IMR-90 (cell line): Measurements from ENCODE around the gene TRIM44. TPM values are rescaled to one million over a fixed set of nuclear protein-coding genes. Genes with fewer than 3 reads are reported as not detected.

Experiments used
- ATAC-seq: fragments of 200-7000 bp; cut with Tn5 transposase; 2 replicates; pipeline ENCODE4 v1.9.1; 2020; ENCODE audit warnings: low read depth, mild to moderate bottlenecking, moderate library complexity
- BruUV-seq: library from RNA; stranded (reverse); fragments of 400-500 nt; replicated peaks from 2 replicates; lab custom pipeline; 2021; lab: Mats Ljungman, UMichigan
- CTCF ChIA-PET: fragments of 300-600 bp; formaldehyde crosslinking; extraction: SDS; loops from one replicate; lab custom pipeline; 2021; ENCODE audit warnings: antibody characterized with exemption; lab: Yijun Ruan, JAX
- POLR2A ChIA-PET: fragments of 300-600 bp; sonication (Branson Sonifier 250); formaldehyde crosslinking; loops from one replicate; lab custom pipeline; 2022; ENCODE audit warnings: antibody characterized with exemption; ENCODE audit not compliant: unreplicated experiment; lab: Charles Lee
- DNase-seq: peaks from one replicate; pipeline ENCODE4 v3.0.0; 2013
- H2AFZ ChIP-seq: replicated peaks from 2 replicates; pipeline ENCODE3; 2013; ENCODE audit warnings: low read length, mild to moderate bottlenecking; ENCODE audit not compliant: poor library complexity
- H2AK5ac ChIP-seq: 2 replicates; pipeline ENCODE4 v1.6.1; 2013; ENCODE audit warnings: low read depth, low read length, inconsistent platforms
- H2AK9ac ChIP-seq: replicated peaks from 2 replicates; pipeline ENCODE3; 2013; ENCODE audit warnings: mild to moderate bottlenecking, low read depth, low read length, moderate library complexity; ENCODE audit not compliant: poor library complexity
- H2BK120ac ChIP-seq: 2 replicates; pipeline ENCODE4 v1.6.1; 2013; ENCODE audit warnings: low read depth, low read length, inconsistent platforms
- H2BK15ac ChIP-seq: 3 replicates; pipeline ENCODE4 v1.6.1; 2013; ENCODE audit warnings: low read depth, low read length, inconsistent platforms
- H2BK20ac ChIP-seq: 2 replicates; pipeline ENCODE4 v1.6.1; 2013; ENCODE audit warnings: low read depth, mild to moderate bottlenecking, inconsistent platforms, low read length, moderate library complexity
- H2BK5ac ChIP-seq: 2 replicates; pipeline ENCODE4 v1.6.1; 2013; ENCODE audit warnings: mild to moderate bottlenecking, low read depth, low read length, inconsistent platforms; ENCODE audit not compliant: poor library complexity, severe bottlenecking
- H3K14ac ChIP-seq: replicated peaks from 2 replicates; pipeline ENCODE4 v1.6.1; 2013; ENCODE audit warnings: low read depth, low read length, inconsistent platforms
- H3K18ac ChIP-seq: 2 replicates; pipeline ENCODE4 v1.6.1; 2013; ENCODE audit warnings: low read depth, low read length, control low read depth
- H3K23ac ChIP-seq: 2 replicates; pipeline ENCODE4 v1.6.1; 2013; ENCODE audit warnings: low read depth, low read length, inconsistent platforms
- H3K27ac ChIP-seq: 2 replicates; pipeline ENCODE4 v1.5.1; 2013; ENCODE audit warnings: mild to moderate bottlenecking, control low read depth, low read length; ENCODE audit not compliant: insufficient read depth
- H3K27me3 ChIP-seq: 2 replicates; pipeline ENCODE4 v1.6.1; 2013; ENCODE audit warnings: low read length; ENCODE audit not compliant: control insufficient read depth, insufficient read depth
- H3K36me3 ChIP-seq: 2 replicates; pipeline ENCODE4 v1.6.1; 2013; ENCODE audit warnings: low read length, mixed read lengths; ENCODE audit not compliant: control insufficient read depth, insufficient read depth
- H3K4ac ChIP-seq: 2 replicates; pipeline ENCODE4 v1.6.1; 2013; ENCODE audit warnings: low read depth, low read length, inconsistent platforms
- H3K4me1 ChIP-seq: 2 replicates; pipeline ENCODE4 v1.6.1; 2013; ENCODE audit warnings: low read length, mixed read lengths; ENCODE audit not compliant: control insufficient read depth, insufficient read depth
- H3K4me2 ChIP-seq: 2 replicates; pipeline ENCODE4 v1.6.1; 2013; ENCODE audit warnings: low read depth, mild to moderate bottlenecking, control low read depth, low read length, moderate library complexity
- H3K4me3 ChIP-seq: 2 replicates; pipeline ENCODE4 v1.5.1; 2013; ENCODE audit warnings: low read depth, mild to moderate bottlenecking, control low read depth, low read length, moderate library complexity; ENCODE audit not compliant: insufficient read depth
- H3K56ac ChIP-seq: 2 replicates; pipeline ENCODE4 v1.6.1; 2013; ENCODE audit warnings: low read length, inconsistent platforms; ENCODE audit not compliant: insufficient read depth; ENCODE audit errors: extremely low read depth
- H3K79me1 ChIP-seq, 2 experiments: 2 replicates each; pipeline ENCODE4 v1.6.1; 2013; ENCODE audit warnings: low read length in 2 of 2, inconsistent platforms in 1 of 2, low read depth in 1 of 2
- H3K9ac ChIP-seq: 2 replicates; pipeline ENCODE4 v1.6.1; 2013; ENCODE audit warnings: low read depth, low read length, control low read depth
- H3K9me1 ChIP-seq: 2 replicates; pipeline ENCODE4 v1.6.1; 2013; ENCODE audit warnings: low read length, inconsistent platforms; ENCODE audit not compliant: insufficient read depth
- H3K9me3 ChIP-seq: 2 replicates; pipeline ENCODE4 v1.6.1; 2013; ENCODE audit warnings: low read length; ENCODE audit not compliant: control insufficient read depth, insufficient read depth
- H4K20me1 ChIP-seq: 2 replicates; pipeline ENCODE4 v1.6.1; 2013; ENCODE audit warnings: low read length, inconsistent platforms; ENCODE audit not compliant: insufficient read depth
- H4K5ac ChIP-seq: 2 replicates; pipeline ENCODE4 v1.6.1; 2013; ENCODE audit warnings: mild to moderate bottlenecking, low read depth, low read length, control low read depth
- H4K8ac ChIP-seq, 2 experiments: 2 replicates each; pipeline ENCODE4 v1.6.1; 2013; ENCODE audit warnings: low read depth in 2 of 2, low read length in 2 of 2, control low read depth in 1 of 2, inconsistent platforms in 1 of 2
- H4K91ac ChIP-seq: 2 replicates; pipeline ENCODE4 v1.6.1; 2013; ENCODE audit warnings: low read depth, low read length, inconsistent platforms; ENCODE audit not compliant: insufficient read depth
- CEBPB ChIP-seq: IDR thresholded peaks from 2 replicates; pipeline ENCODE4 v1.6.1; 2012; ENCODE audit warnings: low read depth, low read length, improper control_type of control experiment
- MXI1 ChIP-seq: IDR thresholded peaks from 2 replicates; pipeline ENCODE4 v1.6.1; 2012; ENCODE audit warnings: low read depth, mild to moderate bottlenecking, low read length, moderate library complexity, borderline replicate concordance
- POLR2A ChIP-seq: IDR thresholded peaks from 2 replicates; pipeline ENCODE4 v1.6.1; 2012; ENCODE audit warnings: mild to moderate bottlenecking, low read depth, low read length
- RAD21 ChIP-seq: IDR thresholded peaks from 2 replicates; pipeline ENCODE4 v1.6.1; 2012; ENCODE audit warnings: low read length, improper control_type of control experiment
- WGBS, 2 experiments: methylation state at CpG; one replicate each; pipeline versions ENCODE4 v1.1.5 to v1.1.7; 2013; ENCODE audit warnings: missing lambda C conversion rate in 2 of 2; ENCODE audit not compliant: insufficient read length in 1 of 2; ENCODE audit errors: extremely low coverage in 2 of 2; 5-methylcytosine and 5-hydroxymethylcytosine counted together
- dilution Hi-C: fragments of 300-500 bp; cut with HindIII; formaldehyde crosslinking; loops from one replicate; pipeline ENCODE4 v1.14.3; 2018; ENCODE audit warnings: low sequenced_read_pairs; ENCODE audit not compliant: unreplicated experiment
- in situ Hi-C: fragments of 300-500 bp; cut with MboI; formaldehyde crosslinking; loops from 3 replicates; pipeline ENCODE4 v1.14.3; 2019; ENCODE audit warnings: low sequenced_read_pairs, inconsistent platforms, mixed read lengths
- intact Hi-C: fragments of 100-400 bp; cut with micrococcal nuclease; formaldehyde crosslinking; loops from 2 replicates; pipeline ENCODE4 v1.10.0; 2022
- polyA plus RNA-seq, 3 experiments: library from polyadenylated mRNA; depleted of rRNA; stranded (reverse); fragments of >200 nt; gene quantifications; 2 replicates each; pipeline ENCODE4 v1.2.3, GENCODE V29; 2012; ENCODE audit warnings: low replicate concordance in 1 of 3
- total RNA-seq: library from RNA; depleted of rRNA; stranded (reverse); fragments of >200 nt; gene quantifications from 2 replicates; pipeline ENCODE4 v1.2.3, GENCODE V29; 2012
- TF ChIP-seq, protein P1 (sequence below): fragments of 150-350 bp; IDR thresholded peaks from 2 replicates; pipeline ENCODE4 v1.6.1; 2017; ENCODE audit warnings: mild to moderate bottlenecking, antibody characterized with exemption, low read length, low read depth

Gene TRIM44
- total and polyA plus RNA-seq, 2 of the 4 experiments (the other 2 are of a cell fraction) = 50.7 to 104 TPM

GRCh38 chr11:35641964-35642363, 20.6 kb upstream of the TRIM44 start:
- Histone ChIP-seq H3K9ac (no peak overlapping the region), H2AFZ (no peak overlapping the region), H3K9me3 (no peaks in the 10 kb centered on the region), H2BK15ac (no peak overlapping the region), H2AK9ac (no peak overlapping the region), H3K56ac (no peak overlapping the region), H3K36me3 (no peaks in the 10 kb centered on the region), H2BK120ac (no peak overlapping the region), H3K27me3 (no peaks in the 10 kb centered on the region), H2AK5ac (no peak overlapping the region), H3K14ac (no peak overlapping the region), H4K5ac (no peak overlapping the region), H3K4ac (no peak overlapping the region), H2BK20ac (no peak overlapping the region), H3K18ac (no peak overlapping the region), H4K91ac (no peak overlapping the region), H3K4me1 (peaks cover 5% of the 10 kb centered on the region), H4K8ac (no peak overlapping the region), H3K79me1 (no peaks in the 10 kb centered on the region), H3K23ac (no peak overlapping the region), H2BK5ac (no peak overlapping the region), H4K20me1 (no peaks in the 10 kb centered on the region), H3K4me3 (no peak overlapping the region), H3K9me1 (0 out of 2 replicates have a peak, but pooled peaks cover 4% of the 10 kb centered on the region), H3K4me2 (no peak overlapping the region), H3K27ac (no peak overlapping the region)
- dilution Hi-C loops (no loop called here), in situ Hi-C loops (no loop called here), intact Hi-C loops (no loop called here)
- BruUV-seq = no TSS peak
- ChIA-PET CTCF (no interaction called here), POLR2A (no interaction called here)
- no CpG with 5 or more reads among the region's 3 CpGs for WGBS, 2 experiments
- DNase-seq = no peak
- ATAC-seq = no peak
- TF ChIP-seq MXI1 (no peak), RAD21 (no peak), POLR2A (no peak), CEBPB (no peak)
- TF ChIP-seq, protein P1, sequence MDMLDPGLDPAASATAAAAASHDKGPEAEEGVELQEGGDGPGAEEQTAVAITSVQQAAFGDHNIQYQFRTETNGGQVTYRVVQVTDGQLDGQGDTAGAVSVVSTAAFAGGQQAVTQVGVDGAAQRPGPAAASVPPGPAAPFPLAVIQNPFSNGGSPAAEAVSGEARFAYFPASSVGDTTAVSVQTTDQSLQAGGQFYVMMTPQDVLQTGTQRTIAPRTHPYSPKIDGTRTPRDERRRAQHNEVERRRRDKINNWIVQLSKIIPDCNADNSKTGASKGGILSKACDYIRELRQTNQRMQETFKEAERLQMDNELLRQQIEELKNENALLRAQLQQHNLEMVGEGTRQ = no peak
